GM13977 (cell line): Measurements from ENCODE around the gene DCAF10.

Experiments used
- DNase-seq: peaks from one replicate; pipeline ENCODE4 v3.0.0; 2012; ENCODE audit warnings: low spot score
- CTCF ChIP-seq: IDR thresholded peaks from 2 replicates; pipeline ENCODE4 v1.5.1; 2012; ENCODE audit warnings: mild to moderate bottlenecking, control low read depth; ENCODE audit not compliant: insufficient read depth; ENCODE audit errors: extremely low read depth, missing control alignments
- in situ Hi-C: fragments of 300-500 bp; cut with MboI; formaldehyde crosslinking; loops from one replicate; pipeline ENCODE4 v1.12.0; 2022; ENCODE audit warnings: low sequenced_read_pairs, low pct_unique_long_range_greater_than_20kb, mixed read lengths, inconsistent platforms; ENCODE audit not compliant: unreplicated experiment

The DCAF10 gene

GRCh38 chr9:37903647-37904444 lies 103.2 kb downstream of the DCAF10 start, which contains the start of gene SLC25A51:
SLC25A51 (minus strand) TSS chr9:37904127; CDS start chr9:37888550, 15,577 bp downstream.
- peak; percentile 99 for DNase-seq
- TF ChIP-seq CTCF: peak; percentile 99
- in situ Hi-C loops: no loop called here

GRCh38 chr9:37904445-37905130 lies 104.0 kb downstream of the DCAF10 start:
- TF ChIP-seq CTCF: no peak
- no peak for DNase-seq
- in situ Hi-C loops: no loop called here

- DNase-seq: no peak
- TF ChIP-seq CTCF: no peak
- in situ Hi-C loops: no loop called here
Observed at GRCh38 chr9:37905131-37905505, 104.5 kb downstream of the DCAF10 start.

- in situ Hi-C loops: no loop called here
- DNase-seq: no peak
- TF ChIP-seq CTCF: no peak
Observed at GRCh38 chr9:37905776-37906175, 105.2 kb downstream of the DCAF10 start.

- no peak for TF ChIP-seq CTCF
- DNase-seq: no peak
- in situ Hi-C loops: no loop called here
Observed at GRCh38 chr9:37906312-37907239, 106.0 kb downstream of the DCAF10 start.

GRCh38 chr9:37908283-37908682 lies 107.7 kb downstream of the DCAF10 start:
- no peak for TF ChIP-seq CTCF
- in situ Hi-C loops: no loop called here
- no peak for DNase-seq
